Stomach (tissue), 4 donors: ENCODE measurements around the gene MAGI1.

ENCODE experiments used
- POLR2A ChIP-seq, 4 donors: fragments of 450-650 bp; IDR thresholded peaks; one replicate each; pipeline ENCODE4 v1.6.1; 2016; ENCODE audit warnings: antibody characterized with exemption in 4 of 4, control low read depth in 2 of 4, mild to moderate bottlenecking in 1 of 4, moderate library complexity in 1 of 4
- POLR2AphosphoS5 ChIP-seq, 3 donors: sonication (generic); formaldehyde crosslinking; IDR thresholded peaks; one replicate each; pipeline ENCODE4 v1.6.1; 2016; ENCODE audit warnings: antibody characterized with exemption in 3 of 3
- TF ChIP-seq, protein P1 (sequence below), 7 experiments: fragments of 450-650 bp in 4 of 7; fragments of 200-600 bp in 3 of 7; sonication (generic) in 3 of 7; IDR thresholded peaks; one replicate each; pipeline ENCODE4 v1.5.1; 2016 to 2019; ENCODE audit warnings: antibody characterized with exemption in 7 of 7, control low read depth in 2 of 7, mild to moderate bottlenecking in 1 of 7

GRCh38 chr3:65616563-65616962 lies 422.2 kb downstream of the MAGI1 start:
- TF ChIP-seq, protein P1, sequence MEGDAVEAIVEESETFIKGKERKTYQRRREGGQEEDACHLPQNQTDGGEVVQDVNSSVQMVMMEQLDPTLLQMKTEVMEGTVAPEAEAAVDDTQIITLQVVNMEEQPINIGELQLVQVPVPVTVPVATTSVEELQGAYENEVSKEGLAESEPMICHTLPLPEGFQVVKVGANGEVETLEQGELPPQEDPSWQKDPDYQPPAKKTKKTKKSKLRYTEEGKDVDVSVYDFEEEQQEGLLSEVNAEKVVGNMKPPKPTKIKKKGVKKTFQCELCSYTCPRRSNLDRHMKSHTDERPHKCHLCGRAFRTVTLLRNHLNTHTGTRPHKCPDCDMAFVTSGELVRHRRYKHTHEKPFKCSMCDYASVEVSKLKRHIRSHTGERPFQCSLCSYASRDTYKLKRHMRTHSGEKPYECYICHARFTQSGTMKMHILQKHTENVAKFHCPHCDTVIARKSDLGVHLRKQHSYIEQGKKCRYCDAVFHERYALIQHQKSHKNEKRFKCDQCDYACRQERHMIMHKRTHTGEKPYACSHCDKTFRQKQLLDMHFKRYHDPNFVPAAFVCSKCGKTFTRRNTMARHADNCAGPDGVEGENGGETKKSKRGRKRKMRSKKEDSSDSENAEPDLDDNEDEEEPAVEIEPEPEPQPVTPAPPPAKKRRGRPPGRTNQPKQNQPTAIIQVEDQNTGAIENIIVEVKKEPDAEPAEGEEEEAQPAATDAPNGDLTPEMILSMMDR (IDR thresholded peaks at IDR 0.05): no peak
- TF ChIP-seq POLR2AphosphoS5 (IDR thresholded peaks at IDR 0.05): no peak
- TF ChIP-seq POLR2A (IDR thresholded peaks at IDR 0.05): no peak
